A673 (cell line): ENCODE measurements around the gene CDC42BPB. TPM values are rescaled to one million over a fixed set of nuclear protein-coding genes. Genes with fewer than 3 reads are reported as not detected.

Experiments
- BruUV-seq: library from RNA; stranded (reverse); fragments of 400-500 nt; replicated peaks from 2 replicates; lab custom pipeline; 2021; lab: Mats Ljungman, UMichigan
- CTCF ChIA-PET: fragments of 300-600 bp; sonication (Branson Sonifier 250); formaldehyde crosslinking; loops from one replicate; lab custom pipeline; 2022; ENCODE audit warnings: antibody characterized with exemption; lab: Charles Lee
- POLR2A ChIA-PET: fragments of 300-600 bp; sonication (Branson Sonifier 250); formaldehyde crosslinking; loops from one replicate; lab custom pipeline; 2022; ENCODE audit warnings: antibody characterized with exemption; ENCODE audit not compliant: low non-redundant PET; lab: Charles Lee
- DNase-seq: peaks from one replicate; pipeline ENCODE4 v3.0.0-alpha.2; 2015; ENCODE audit warnings: low spot score
- H3K27ac ChIP-seq: fragments of 200-600 bp; sonication (generic); 2 replicates; pipeline ENCODE4 v1.5.1; 2016; ENCODE audit warnings: mixed run types, low read depth, mild to moderate bottlenecking, mixed read lengths, antibody characterized with exemption, low read length; ENCODE audit not compliant: poor library complexity, severe bottlenecking
- H3K27me3 ChIP-seq: fragments of 200-600 bp; sonication (generic); replicated peaks from 2 replicates; pipeline ENCODE4 v1.6.1; 2017; ENCODE audit warnings: mixed run types, low read depth, mild to moderate bottlenecking, mixed read lengths, antibody characterized with exemption, low read length; ENCODE audit not compliant: insufficient read depth, poor library complexity
- H3K36me3 ChIP-seq: fragments of 200-600 bp; sonication (generic); 2 replicates; pipeline ENCODE4 v1.6.1; 2016; ENCODE audit warnings: mixed run types, mild to moderate bottlenecking, mixed read lengths, antibody characterized with exemption, low read length; ENCODE audit not compliant: insufficient read depth, poor library complexity, severe bottlenecking
- H3K4me1 ChIP-seq: fragments of 200-600 bp; sonication (generic); 2 replicates; pipeline ENCODE4 v1.6.1; 2017; ENCODE audit warnings: mixed run types, mild to moderate bottlenecking, mixed read lengths, antibody characterized with exemption, low read length; ENCODE audit not compliant: insufficient read depth, poor library complexity, severe bottlenecking
- H3K4me3 ChIP-seq: fragments of 200-600 bp; sonication (generic); 2 replicates; pipeline ENCODE4 v1.5.1; 2016; ENCODE audit warnings: low read depth, mixed run types, mild to moderate bottlenecking, mixed read lengths, low read length; ENCODE audit not compliant: poor library complexity, severe bottlenecking
- H3K9me3 ChIP-seq: fragments of 200-600 bp; sonication (generic); 2 replicates; pipeline ENCODE4 v1.6.1; 2016; ENCODE audit warnings: mixed run types, low read depth, mild to moderate bottlenecking, mixed read lengths, antibody characterized with exemption, low read length; ENCODE audit not compliant: poor library complexity, severe bottlenecking
- CTCF ChIP-seq: fragments of 300-800, 200-600 bp; sonication (generic); conservative IDR thresholded peaks from 2 replicates; pipeline ENCODE4 v1.5.1; 2017; ENCODE audit warnings: low read depth, mild to moderate bottlenecking, antibody characterized with exemption, low read length, moderate library complexity, mixed read lengths
- EZH2 ChIP-seq: fragments of 200-600 bp; sonication (generic); IDR thresholded peaks from 2 replicates; pipeline ENCODE4 v1.6.1; 2017; ENCODE audit warnings: borderline replicate concordance, low read depth, mild to moderate bottlenecking, mixed read lengths, antibody characterized with exemption, low read length; ENCODE audit not compliant: poor library complexity, severe bottlenecking
- intact Hi-C: fragments of 100-400 bp; cut with micrococcal nuclease; formaldehyde crosslinking; loops from one replicate; pipeline ENCODE4 v1.10.0; 2022; ENCODE audit not compliant: unreplicated experiment
- total RNA-seq: library from RNA; stranded (reverse); gene quantifications from 2 replicates; pipeline ENCODE4 v1.2.3, GENCODE V29; 2021

Gene CDC42BPB
- total RNA-seq, 1 experiment from 2014 or later = 103 TPM

GRCh38 chr14:102943454-102943853 lies 113.9 kb downstream of the CDC42BPB start:
- H3K9me3 ChIP-seq = no peaks in the 10 kb centered on the region
- ChIA-PET CTCF (no interaction called here), POLR2A (no interaction called here)
- BruUV-seq = no TSS peak
- intact Hi-C loops = no loop called here
- H3K4me1 ChIP-seq = peaks cover 8% of the 10 kb centered on the region
- no peak overlapping the region for H3K27ac ChIP-seq
- DNase-seq = no peak
- no peak for TF ChIP-seq CTCF
- TF ChIP-seq EZH2 = no peak
- no peaks in the 10 kb centered on the region for H3K27me3 ChIP-seq
- H3K36me3 ChIP-seq = peaks cover 55% of the 10 kb centered on the region
- H3K4me3 ChIP-seq = no peak overlapping the region

- ChIA-PET POLR2A (no interaction called here), CTCF (no interaction called here)
- no peaks in the 10 kb centered on the region for H3K27me3 ChIP-seq
- no peak overlapping the region for H3K4me3 ChIP-seq
- BruUV-seq = no TSS peak
- no peak overlapping the region for H3K27ac ChIP-seq
- H3K36me3 ChIP-seq = peaks cover 47% of the 10 kb centered on the region
- intact Hi-C loops = no loop called here
- no peaks in the 10 kb centered on the region for H3K9me3 ChIP-seq
- TF ChIP-seq EZH2 (no peak), CTCF (no peak)
- no peak for DNase-seq
- peaks cover 7% of the 10 kb centered on the region for H3K4me1 ChIP-seq
These were observed 115.3 kb downstream of the CDC42BPB start for GRCh38 chr14:102942069-102942468.

- H3K27me3 ChIP-seq = no peaks in the 10 kb centered on the region
- peaks cover 44% of the 10 kb centered on the region for H3K36me3 ChIP-seq
- DNase-seq = no peak
- intact Hi-C loops = no loop called here
- CTCF ChIA-PET = no interaction called here
- no peak overlapping the region for H3K4me3 ChIP-seq
- no peak overlapping the region for H3K27ac ChIP-seq
- H3K9me3 ChIP-seq = no peaks in the 10 kb centered on the region
- H3K4me1 ChIP-seq = peaks cover 1% of the 10 kb centered on the region
- TF ChIP-seq CTCF = no peak
- no peak for TF ChIP-seq EZH2
- BruUV-seq = no TSS peak
- POLR2A ChIA-PET = no interaction called here
These were observed 115.8 kb downstream of the CDC42BPB start for GRCh38 chr14:102941419-102942011.
